Islet of Langerhans (tissue), 1 donor: ENCODE results near the gene ADARB2.
"Not testable (repeated sequence)": the region's sequence is repeated elsewhere in the genome, so short reads cannot be mapped to it uniquely, and the experiment has no call there.

ENCODE experiments used
- FAIRE-seq: peaks from one replicate; lab custom pipeline; 2011; peaks lifted over from hg19 to GRCh38; lab: Jason Lieb, UNC

ADARB2 gene

GRCh38 chr10:1163204-1163660 lies 574.1 kb downstream of the ADARB2 start:
- no peak for FAIRE-seq

GRCh38 chr10:1162481-1163203 lies 574.7 kb downstream of the ADARB2 start:
- no peak for FAIRE-seq

- not testable (repeated sequence) for FAIRE-seq
Measured at GRCh38 chr10:1161315-1161673, 576.0 kb downstream of the ADARB2 start.

DNA sequence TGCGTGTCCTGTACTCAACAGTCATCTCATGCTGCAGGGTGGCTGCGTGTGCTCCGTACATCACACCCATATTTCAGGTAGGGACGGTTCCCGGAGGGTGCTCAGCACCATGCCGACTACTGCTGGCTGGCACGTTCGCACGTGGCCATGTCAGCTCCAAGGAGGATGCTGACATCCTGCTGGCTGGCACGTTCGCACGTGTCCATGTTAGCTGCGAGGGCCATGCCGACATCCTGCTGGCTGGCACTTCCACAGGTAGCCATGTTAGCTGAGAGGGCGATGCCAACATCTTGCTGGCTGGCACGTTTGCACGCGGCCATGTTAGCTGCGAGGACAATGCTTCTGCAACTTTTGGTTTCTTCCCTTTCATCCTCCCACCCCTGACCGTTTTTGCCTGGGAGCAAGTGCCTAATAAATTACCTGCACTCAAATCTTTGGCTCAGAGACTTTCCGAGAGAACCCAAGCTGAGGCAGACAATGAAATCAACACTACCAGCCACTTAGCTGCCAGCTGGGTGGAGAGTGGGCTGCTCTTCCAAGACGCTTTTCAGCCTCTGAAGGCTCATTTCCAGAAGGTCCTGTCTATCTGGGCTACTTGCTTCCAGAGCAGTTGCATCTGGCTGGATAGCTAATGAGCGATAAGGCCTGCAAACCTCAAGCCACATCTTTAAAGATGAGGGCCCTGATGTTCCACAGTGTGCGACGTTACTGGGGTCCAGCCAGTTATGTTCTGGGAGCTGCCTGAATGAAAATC lies 576.6 kb downstream of the ADARB2 start:
- FAIRE-seq, result no peak

DNA sequence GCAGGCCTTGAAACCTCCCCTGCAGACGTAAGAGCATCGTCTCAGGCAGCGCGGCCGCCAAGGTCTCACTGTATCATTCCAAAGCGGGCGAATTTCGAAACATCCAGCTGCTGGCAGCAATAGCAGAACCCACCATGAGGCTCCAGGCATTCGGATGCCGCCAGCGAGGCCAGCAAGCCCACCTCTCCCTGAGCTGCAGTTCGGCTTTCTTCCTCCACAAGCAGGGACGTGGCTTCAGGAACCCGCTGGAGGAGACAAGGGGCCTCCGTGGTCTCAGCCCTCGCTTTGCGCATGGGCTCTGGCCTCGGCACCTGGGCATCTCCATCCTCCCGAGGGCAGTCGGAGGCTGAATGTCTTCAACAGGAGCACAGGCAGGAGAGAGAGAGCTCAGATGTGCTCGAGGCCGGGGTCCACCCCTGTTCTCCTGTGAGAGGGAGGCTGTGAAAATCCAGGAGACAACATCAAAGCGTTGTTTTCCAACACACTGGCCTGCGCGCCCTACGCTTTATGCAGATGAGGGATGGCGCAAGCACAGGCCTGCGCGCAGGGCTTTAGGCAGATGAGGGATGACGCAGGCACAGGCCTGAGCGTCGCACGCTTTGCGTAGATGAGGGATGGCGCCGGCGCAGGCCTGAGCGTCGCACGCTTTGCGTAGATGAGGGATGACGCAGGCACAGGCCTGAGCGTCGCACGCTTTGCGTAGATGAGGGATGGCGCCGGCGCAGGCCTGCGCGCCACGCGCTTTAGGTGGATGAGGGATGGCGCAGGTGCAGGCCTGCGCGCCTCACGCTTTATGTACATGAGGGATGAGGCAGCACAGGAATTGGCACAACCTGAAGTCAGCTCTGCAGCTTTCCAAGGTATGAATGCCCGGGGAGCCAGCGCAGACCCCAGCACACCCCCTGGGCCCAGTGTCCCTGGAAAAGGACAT lies 577.9 kb downstream of the ADARB2 start:
- no peak for FAIRE-seq

GRCh38 chr10:1158536-1158935 lies 578.8 kb downstream of the ADARB2 start:
- not testable (repeated sequence) for FAIRE-seq

- FAIRE-seq, result no peak
Measured at GRCh38 chr10:1158066-1158465, 579.3 kb downstream of the ADARB2 start.

- no peak for FAIRE-seq
Measured at GRCh38 chr10:1157615-1157933, 579.8 kb downstream of the ADARB2 start.

DNA sequence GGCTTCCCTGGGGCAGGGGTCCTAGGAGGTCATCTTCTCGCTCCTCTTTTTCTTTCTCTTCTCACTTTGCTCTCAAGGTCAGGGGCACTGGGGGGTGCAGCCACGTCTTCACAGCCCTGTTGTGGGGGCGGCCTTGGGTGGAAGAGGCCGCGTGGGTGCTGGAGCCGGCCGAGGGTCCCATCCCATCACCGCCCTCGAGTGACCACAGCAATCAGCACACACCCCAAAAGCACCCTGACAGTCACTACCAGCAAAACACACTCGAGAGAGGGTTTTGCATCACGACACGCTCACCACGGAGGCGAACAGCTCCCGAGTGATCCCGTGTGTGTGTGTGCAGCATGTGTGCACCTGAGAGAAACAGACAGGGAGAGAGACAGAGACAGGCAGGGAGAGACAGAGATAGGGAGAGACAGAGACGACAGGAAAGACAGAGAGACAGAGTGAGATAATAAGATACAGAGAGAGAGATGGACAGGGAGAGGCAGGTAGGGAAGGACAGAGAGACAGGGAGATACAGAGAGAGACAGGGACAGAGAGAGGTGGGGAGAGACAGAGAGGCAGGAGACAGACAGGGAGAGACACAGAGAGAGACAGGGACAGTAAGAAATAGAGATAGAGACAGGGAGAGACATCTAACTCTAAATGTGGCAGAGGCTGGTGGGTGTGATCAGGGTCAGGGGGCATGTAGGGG lies 580.3 kb downstream of the ADARB2 start:
- no peak for FAIRE-seq

- FAIRE-seq, result no peak
Measured at GRCh38 chr10:1156616-1156886, 580.8 kb downstream of the ADARB2 start.

DNA sequence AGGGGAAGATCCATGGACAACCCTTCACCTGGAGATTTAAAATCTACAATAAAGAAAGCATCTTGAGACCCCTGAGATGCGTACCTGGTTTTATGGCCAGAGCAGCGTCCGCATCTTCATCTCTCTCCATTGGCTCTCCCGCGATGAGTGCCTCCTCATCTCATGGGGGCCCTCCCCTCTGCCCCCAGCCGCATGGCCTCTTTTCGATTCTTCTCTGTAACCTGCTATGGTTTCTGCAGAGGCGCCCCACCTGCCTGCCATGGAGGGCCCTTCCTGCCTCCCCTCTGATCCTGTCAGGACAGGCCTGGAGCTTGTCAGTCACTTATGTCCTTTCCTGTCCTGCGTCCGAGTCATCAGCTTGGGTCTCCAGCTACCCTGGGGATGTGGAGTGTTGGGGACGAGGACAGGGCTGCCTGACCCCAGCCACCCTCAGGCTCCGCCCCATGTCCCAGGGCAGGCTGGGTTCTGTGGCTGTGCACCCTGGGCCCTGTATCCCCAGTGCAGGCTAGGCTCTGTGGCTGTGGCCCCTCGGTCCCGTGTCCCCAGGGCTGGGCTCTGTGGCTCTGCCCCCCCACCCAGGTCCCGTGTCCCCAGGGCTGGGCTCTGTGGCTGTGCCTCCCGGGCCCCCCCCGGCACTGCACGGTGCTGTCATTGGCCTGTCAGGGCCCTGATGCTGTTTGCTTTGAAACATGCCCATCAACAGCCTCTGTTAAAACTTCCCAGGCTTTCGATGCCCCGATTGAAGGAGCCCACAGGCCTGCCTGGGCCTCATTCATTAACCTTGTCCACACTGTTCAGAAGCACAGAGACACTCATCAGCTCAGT lies 581.3 kb downstream of the ADARB2 start:
- FAIRE-seq, result no peak

DNA sequence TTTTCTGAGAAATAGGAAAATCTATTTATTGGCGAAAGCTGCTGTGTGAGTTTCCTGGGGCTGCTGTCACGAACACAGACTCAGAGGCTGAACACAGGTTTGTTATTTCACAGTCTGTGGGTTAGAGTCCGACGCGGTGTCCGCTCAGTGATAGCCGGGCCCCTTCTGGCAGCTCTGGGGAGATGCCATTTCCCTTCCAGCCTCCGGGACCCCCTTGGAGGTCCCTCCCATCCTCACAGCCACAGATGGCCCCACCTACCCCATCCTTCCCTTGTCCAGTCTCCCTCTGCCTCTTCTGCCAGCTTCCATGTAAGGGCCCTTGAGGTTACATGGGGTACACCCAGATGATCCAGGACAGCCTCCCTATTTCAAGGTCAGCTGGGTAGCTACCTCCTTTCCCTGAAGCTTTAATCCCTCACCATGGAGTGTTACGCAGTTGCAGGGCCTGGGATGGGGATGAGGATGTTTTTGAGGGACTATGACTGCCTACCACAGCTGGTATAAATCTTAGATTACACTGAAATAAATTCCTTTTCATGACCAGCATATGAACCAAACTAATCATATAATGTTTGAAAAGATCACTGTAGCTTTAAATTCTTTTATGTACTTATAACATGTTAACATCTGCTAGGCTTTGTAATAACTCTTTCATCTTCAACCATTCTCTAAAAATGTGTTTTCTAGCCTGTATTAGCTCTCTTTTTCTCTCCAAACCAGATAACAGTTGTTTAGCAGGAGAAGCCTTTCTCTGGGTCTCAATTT lies 582.6 kb downstream of the ADARB2 start:
- FAIRE-seq, result no peak

- no peak for FAIRE-seq
Measured at GRCh38 chr10:1153805-1154351, 583.4 kb downstream of the ADARB2 start.

DNA sequence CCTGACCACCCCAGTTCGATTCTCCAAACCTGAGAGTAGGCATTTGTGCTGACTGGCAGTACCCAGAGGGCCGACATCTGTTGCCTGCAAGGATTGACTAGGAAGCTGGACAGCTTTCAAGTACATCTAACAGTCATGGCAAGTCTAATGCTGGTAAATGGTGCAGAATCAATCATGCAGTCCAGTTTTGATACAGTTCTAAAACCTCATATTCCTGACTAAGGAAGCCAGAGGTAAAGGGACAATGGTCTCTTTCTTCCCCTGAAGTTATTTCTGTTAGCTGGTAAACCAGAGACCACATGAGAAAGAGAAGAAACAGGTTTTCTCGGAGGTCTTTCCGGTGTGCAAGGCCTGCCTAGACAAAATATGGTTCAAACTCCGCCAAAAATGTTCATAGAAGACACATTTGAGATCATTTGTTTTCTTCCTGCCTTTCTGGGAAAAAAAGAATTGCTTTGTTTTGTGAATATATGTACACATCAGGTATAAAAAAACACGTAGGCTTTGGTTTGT lies 584.0 kb downstream of the ADARB2 start:
- peak; percentile 68 for FAIRE-seq

DNA sequence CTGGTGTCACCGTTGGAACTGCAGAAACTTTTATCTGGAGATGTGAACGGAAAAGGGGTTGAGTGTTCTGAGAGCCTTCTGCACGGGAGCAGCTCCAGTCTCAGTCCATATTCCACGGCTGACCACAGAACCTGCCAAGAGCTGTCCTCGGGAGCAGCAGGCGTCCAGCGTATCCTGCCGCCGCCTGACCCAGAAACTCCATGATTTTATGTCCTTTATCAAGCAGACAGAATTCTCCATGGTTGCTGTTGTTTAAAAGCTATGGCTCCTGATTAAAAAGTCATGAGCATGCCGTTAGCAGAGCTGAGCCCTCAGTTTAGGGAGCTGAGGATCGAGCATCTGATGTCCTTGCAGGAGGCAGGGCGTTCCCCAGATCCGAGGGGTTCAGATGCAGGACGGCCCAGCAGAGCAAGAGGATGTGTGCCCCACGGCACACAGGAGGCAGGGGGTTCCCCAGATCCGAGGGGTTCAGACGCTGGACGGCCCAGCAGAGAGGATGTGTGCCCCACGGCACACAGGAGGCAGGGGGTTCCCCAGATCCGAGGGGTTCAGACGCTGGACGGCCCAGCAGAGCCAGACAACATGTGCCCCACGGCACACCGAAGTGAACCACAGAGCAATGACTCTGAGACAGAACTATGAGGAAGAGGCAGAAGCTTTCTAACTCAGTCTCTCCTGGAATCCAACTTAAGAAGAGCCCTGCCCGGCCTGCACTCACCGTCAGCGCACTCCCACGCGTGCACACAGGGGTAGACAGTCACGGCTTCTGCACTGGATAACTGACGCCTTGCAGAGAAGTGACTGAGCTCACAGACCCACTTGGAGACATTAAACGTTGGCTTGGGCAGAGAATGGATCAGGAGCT lies 584.7 kb downstream of the ADARB2 start:
- no peak for FAIRE-seq

- FAIRE-seq, result no peak
Measured at GRCh38 chr10:1151076-1152033, 586.0 kb downstream of the ADARB2 start.

GRCh38 chr10:1150638-1150955 lies 586.7 kb downstream of the ADARB2 start:
- no peak for FAIRE-seq
